GM21717 (cell line): ENCODE measurements around the gene KIAA0930.
"Not testable (repeated sequence)": the region's sequence is repeated elsewhere in the genome, so short reads cannot be mapped to it uniquely, and the experiment has no call there.

Experiments used
- ATAC-seq: cut with Tn5 transposase; IDR thresholded peaks from one replicate; pipeline ENCODE4 v1.9.1; 2021; ENCODE audit warnings: mild to moderate bottlenecking, moderate library complexity; ENCODE audit not compliant: unreplicated experiment

KIAA0930 gene

GRCh38 chr22:45202333-45203149, 38.2 kb downstream of the KIAA0930 start:
- no peak for ATAC-seq

- no peak for ATAC-seq
Observed at GRCh38 chr22:45201678-45202332, 38.9 kb downstream of the KIAA0930 start.

- ATAC-seq: no peak
Observed at GRCh38 chr22:45200860-45201511, 39.7 kb downstream of the KIAA0930 start.

GRCh38 chr22:45200230-45200629, 40.5 kb downstream of the KIAA0930 start:
- ATAC-seq: no peak

- ATAC-seq: no peak
Observed at GRCh38 chr22:45199723-45200122, 41.0 kb downstream of the KIAA0930 start.

GRCh38 chr22:45198463-45198795, 42.3 kb downstream of the KIAA0930 start:
- ATAC-seq: no peak

GRCh38 chr22:45197606-45198462, 42.9 kb downstream of the KIAA0930 start:
- ATAC-seq: no peak

GRCh38 chr22:45196926-45197605, 43.6 kb downstream of the KIAA0930 start:
- no peak for ATAC-seq

- no peak for ATAC-seq
Observed at GRCh38 chr22:45196308-45196707, 44.4 kb downstream of the KIAA0930 start.

- ATAC-seq: no peak
Observed at GRCh38 chr22:45195616-45196015, 45.1 kb downstream of the KIAA0930 start.

- no peak for ATAC-seq
Observed at GRCh38 chr22:45194686-45195085, 46.0 kb downstream of the KIAA0930 start.

GRCh38 chr22:45192701-45193187, 48.0 kb downstream of the KIAA0930 start:
- no peak for ATAC-seq

- ATAC-seq: not testable (repeated sequence)
Observed at GRCh38 chr22:45191746-45192145, 48.9 kb downstream of the KIAA0930 start.

- no peak for ATAC-seq
Observed at GRCh38 chr22:45190202-45190872, 50.4 kb downstream of the KIAA0930 start.

- no peak for ATAC-seq
Observed at GRCh38 chr22:45188779-45189178, 51.9 kb downstream of the KIAA0930 start.

- no peak for ATAC-seq
Observed at GRCh38 chr22:45187891-45188290, 52.8 kb downstream of the KIAA0930 start.

- no peak for ATAC-seq
Observed at GRCh38 chr22:45185718-45186514, 54.8 kb downstream of the KIAA0930 start.

- ATAC-seq: no peak
Observed at GRCh38 chr22:45183974-45184373, 56.7 kb downstream of the KIAA0930 start.

GRCh38 chr22:45181766-45182165, 58.9 kb downstream of the KIAA0930 start:
- ATAC-seq: no peak
